GM23248 (cell line): ENCODE data around the gene SLC5A11. TPM values are rescaled to one million over a fixed set of nuclear protein-coding genes. Genes with fewer than 3 reads are reported as not detected.

ENCODE experiments used
- DNase-seq: peaks from one replicate; pipeline ENCODE4 v3.0.0-alpha.2; 2015
- H2AFZ ChIP-seq: fragments of 200-600 bp; sonication (generic); 2 replicates; pipeline ENCODE4 v1.6.1; 2016; ENCODE audit warnings: antibody characterized with exemption
- H3F3A ChIP-seq: fragments of 200-600 bp; sonication (generic); 2 replicates; pipeline ENCODE4 v1.6.1; 2016; ENCODE audit warnings: mild to moderate bottlenecking, antibody characterized with exemption, mixed run types; ENCODE audit not compliant: insufficient read depth
- H3K27ac ChIP-seq: fragments of 200-600 bp; sonication (generic); 2 replicates; pipeline ENCODE4 v1.5.1; 2016; ENCODE audit warnings: mild to moderate bottlenecking
- H3K27me3 ChIP-seq: fragments of 200-600 bp; sonication (generic); replicated peaks from 2 replicates; pipeline ENCODE4 v1.6.1; 2016; ENCODE audit warnings: mild to moderate bottlenecking; ENCODE audit not compliant: insufficient read depth
- H3K36me3 ChIP-seq: fragments of 200-600 bp; sonication (generic); 2 replicates; pipeline ENCODE4 v1.6.1; 2016; ENCODE audit warnings: low read depth, mild to moderate bottlenecking
- H3K4me1 ChIP-seq: fragments of 200-600 bp; sonication (generic); 2 replicates; pipeline ENCODE4 v1.6.1; 2016; ENCODE audit warnings: mild to moderate bottlenecking; ENCODE audit not compliant: insufficient read depth
- H3K4me2 ChIP-seq: fragments of 200-600 bp; sonication (generic); one replicate; pipeline ENCODE4 v1.6.1; 2016; ENCODE audit warnings: mild to moderate bottlenecking; ENCODE audit not compliant: unreplicated experiment
- H3K4me3 ChIP-seq: fragments of 200-600 bp; sonication (generic); 2 replicates; pipeline ENCODE4 v1.5.1; 2016; ENCODE audit warnings: mild to moderate bottlenecking
- H3K79me2 ChIP-seq: fragments of 200-600 bp; sonication (generic); 2 replicates; pipeline ENCODE4 v1.6.1; 2016; ENCODE audit warnings: mild to moderate bottlenecking; ENCODE audit not compliant: insufficient read depth
- H3K9ac ChIP-seq: fragments of 200-600 bp; sonication (generic); 2 replicates; pipeline ENCODE4 v1.6.1; 2016; ENCODE audit warnings: mild to moderate bottlenecking
- H3K9me2 ChIP-seq: fragments of 200-600 bp; sonication (generic); 2 replicates; pipeline ENCODE4 v1.6.1; 2016; ENCODE audit warnings: mixed run types, mild to moderate bottlenecking, moderate library complexity; ENCODE audit not compliant: insufficient read depth
- H3K9me3 ChIP-seq: fragments of 200-600 bp; sonication (generic); one replicate; pipeline ENCODE4 v1.6.1; 2017; ENCODE audit warnings: low read depth
- H4K20me1 ChIP-seq: fragments of 200-600 bp; sonication (generic); 2 replicates; pipeline ENCODE4 v1.6.0; 2016; ENCODE audit not compliant: insufficient read depth
- EZH2 ChIP-seq: fragments of 200-600 bp; sonication (generic); IDR thresholded peaks from 2 replicates; pipeline ENCODE4 v1.6.1; 2018; ENCODE audit warnings: antibody characterized with exemption, mild to moderate bottlenecking; ENCODE audit not compliant: insufficient read depth, poor library complexity, severe bottlenecking
- EZH2phosphoT487 ChIP-seq: fragments of 200-600 bp; sonication (generic); IDR thresholded peaks from 2 replicates; pipeline ENCODE4 v1.6.1; 2018; ENCODE audit warnings: antibody characterized with exemption, moderate library complexity, mild to moderate bottlenecking, low read depth; ENCODE audit not compliant: insufficient read depth
- WGBS, 2 experiments: methylation state at CpG; one replicate each; pipeline ENCODE4 v1.1.6; 2015 to 2017; ENCODE audit warnings: low lambda C conversion rate in 2 of 2, low coverage in 1 of 2; ENCODE audit errors: missing lambda C conversion rate in 2 of 2; 5-methylcytosine and 5-hydroxymethylcytosine counted together
- in situ Hi-C: fragments of 300-500 bp; cut with MboI; formaldehyde crosslinking; loops from 2 replicates; pipeline ENCODE4 v1.15.0; 2020
- polyA plus RNA-seq: library from polyadenylated mRNA; unstranded; fragments of >200 nt; fragmentation: Nextera tagmentation; extraction: Ambion mirVana; gene quantifications from 2 replicates; pipeline ENCODE4 v1.2.1, GENCODE V29; 2016
- total RNA-seq: library from RNA; depleted of rRNA; stranded (reverse); fragments of >200 nt; shearing (Covaris generic); gene quantifications from 2 replicates; pipeline ENCODE4 v1.2.3, GENCODE V29; 2014

Gene SLC5A11
- total and polyA plus RNA-seq, 2 experiments from 2014 or later = not detected

DNA sequence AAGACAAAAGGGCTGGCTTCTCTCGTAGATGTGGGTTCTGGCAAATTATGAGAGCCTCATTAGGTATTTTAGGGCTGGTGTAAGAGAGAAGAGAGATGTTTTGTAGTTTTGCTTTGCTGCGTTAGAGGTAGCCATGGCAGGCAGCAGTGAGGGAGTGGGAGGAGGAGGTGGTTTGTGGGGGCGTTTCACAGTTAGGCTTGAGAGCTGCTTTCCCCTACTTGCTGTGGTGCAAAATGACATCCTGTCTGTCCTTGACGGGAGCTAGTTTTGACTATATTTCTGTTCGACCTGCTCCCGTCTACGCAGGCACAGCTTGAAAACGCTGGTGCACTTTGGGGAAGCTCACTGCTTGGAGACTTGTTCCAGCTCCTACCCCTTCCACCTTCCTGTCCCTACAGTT, 75.5 kb downstream of the SLC5A11 start:
- Histone ChIP-seq H2AFZ (no peak overlapping the region), H3K4me1 (no peaks in the 10 kb centered on the region), H3K27ac (no peak overlapping the region), H3K79me2 (no peaks in the 10 kb centered on the region), H3K9me2 (no peaks in the 10 kb centered on the region), H3K9ac (no peak overlapping the region), H3K27me3 (no peaks in the 10 kb centered on the region), H3K4me3 (no peak overlapping the region), H3K9me3 (no peaks in the 10 kb centered on the region), H3K36me3 (peaks cover 14% of the 10 kb centered on the region; the same call in 1 of the 2 replicates), H3K4me2 (no peak overlapping the region), H3F3A (no peaks in the 10 kb centered on the region), H4K20me1 (no peaks in the 10 kb centered on the region)
- WGBS, 2 experiments = 95 to 96% methylated on average over 8 of the region's 8 CpGs
- in situ Hi-C loops = no loop called here
- DNase-seq = no peak
- TF ChIP-seq EZH2 (no peak), EZH2phosphoT487 (no peak)

DNA sequence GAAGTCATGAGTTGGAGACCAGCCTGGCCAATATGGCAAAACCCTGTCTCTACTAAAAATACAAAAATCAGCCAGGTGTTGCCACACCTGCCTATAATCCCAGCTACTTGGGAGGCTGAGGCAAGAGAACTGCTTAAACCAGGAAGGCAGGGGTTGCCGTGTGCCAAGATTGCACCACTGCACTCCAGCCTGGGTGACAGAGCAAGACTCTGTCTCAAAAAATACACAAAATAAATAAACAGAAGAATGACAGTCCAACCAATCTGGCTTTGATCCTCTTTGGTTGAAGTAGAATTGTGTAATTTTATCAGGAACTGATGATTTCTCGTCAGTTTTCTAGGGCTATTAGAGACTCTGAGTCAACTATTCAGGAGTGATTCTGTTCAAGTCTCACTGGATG, 79.4 kb downstream of the SLC5A11 start:
- Histone ChIP-seq H3K9me3 (no peaks in the 10 kb centered on the region), H3K4me2 (no peak overlapping the region), H3K79me2 (no peaks in the 10 kb centered on the region; the same call in 1 of the 2 replicates), H3K36me3 (peaks cover 32% of the 10 kb centered on the region), H3K4me3 (no peak overlapping the region), H3K9ac (no peak overlapping the region), H3F3A (no peaks in the 10 kb centered on the region), H4K20me1 (no peaks in the 10 kb centered on the region), H3K4me1 (no peaks in the 10 kb centered on the region), H3K27ac (no peak overlapping the region), H3K9me2 (no peaks in the 10 kb centered on the region), H3K27me3 (no peaks in the 10 kb centered on the region), H2AFZ (no peak overlapping the region)
- in situ Hi-C loops = no loop called here
- DNase-seq = no peak
- 84 to 85% methylated on average over 2 of the region's 2 CpGs for WGBS, 2 experiments
- TF ChIP-seq EZH2 = no peak
- no peak for TF ChIP-seq EZH2phosphoT487

DNA sequence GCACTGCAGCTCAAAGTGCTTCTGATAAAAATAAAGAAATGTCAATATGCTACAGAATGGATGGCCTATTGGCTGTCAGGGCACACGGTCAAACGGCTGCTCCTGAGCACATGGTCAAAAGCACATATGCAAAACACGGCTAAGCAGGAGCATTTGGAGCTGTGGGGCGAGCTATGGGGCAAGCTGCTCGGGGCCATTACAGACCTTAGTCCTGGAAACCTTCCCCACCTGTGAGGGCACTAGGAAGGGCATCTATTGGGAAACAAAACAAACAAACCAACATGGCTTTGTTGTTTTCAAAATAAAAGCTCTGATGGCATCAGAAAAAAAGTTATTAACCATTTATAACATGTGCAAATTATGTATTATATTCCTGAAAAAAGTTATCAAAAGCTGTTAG, 83.6 kb downstream of the SLC5A11 start:
- no peak overlapping the region for H3K4me3 ChIP-seq
- no peak overlapping the region for H3K27ac ChIP-seq
- 86 to 95% methylated on average over 5 of the region's 5 CpGs for WGBS, 2 experiments
- peaks cover 42% of the 10 kb centered on the region for H3K36me3 ChIP-seq
- no peak overlapping the region for H3K9ac ChIP-seq
- DNase-seq = no peak
- no peaks in the 10 kb centered on the region for H4K20me1 ChIP-seq
- H2AFZ ChIP-seq = no peak overlapping the region
- H3K9me3 ChIP-seq = no peaks in the 10 kb centered on the region
- no peaks in the 10 kb centered on the region for H3K9me2 ChIP-seq
- H3K4me2 ChIP-seq = no peak overlapping the region
- H3F3A ChIP-seq = no peaks in the 10 kb centered on the region
- H3K27me3 ChIP-seq = no peaks in the 10 kb centered on the region
- H3K4me1 ChIP-seq = no peaks in the 10 kb centered on the region
- no peaks in the 10 kb centered on the region; the same call in 1 of the 2 replicates for H3K79me2 ChIP-seq
- TF ChIP-seq EZH2phosphoT487 = no peak
- TF ChIP-seq EZH2 = no peak
- in situ Hi-C loops = no loop called here

DNA sequence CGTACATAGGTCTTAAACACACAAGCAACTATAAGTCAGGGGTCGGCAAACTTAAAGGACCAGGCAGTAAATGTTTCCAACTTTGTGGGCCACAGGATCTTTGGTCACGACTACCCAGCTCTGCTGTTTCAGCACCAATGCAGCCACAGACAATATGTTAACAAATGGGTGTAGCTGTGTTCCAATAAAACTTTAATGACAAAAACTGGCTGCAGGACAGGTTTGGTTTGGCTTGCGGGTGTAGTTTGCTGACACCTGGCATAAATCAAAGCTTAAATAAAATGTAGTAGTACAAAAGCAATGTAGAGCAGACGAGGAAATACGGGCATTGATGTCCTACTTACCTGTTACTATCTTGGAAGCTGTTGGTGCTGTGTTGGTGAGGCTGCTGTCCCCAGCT, 84.7 kb downstream of the SLC5A11 start:
- in situ Hi-C loops = loop anchor here (10.0 kb wide), 1 partner anchor 96 kb away; no protein-coding TSS in a partner anchor
- 94 to 97% methylated on average over 6 of the region's 6 CpGs for WGBS, 2 experiments
- no peaks in the 10 kb centered on the region for H3F3A ChIP-seq
- H3K9ac ChIP-seq = no peak overlapping the region
- H4K20me1 ChIP-seq = no peaks in the 10 kb centered on the region
- H3K4me2 ChIP-seq = no peak overlapping the region
- H3K79me2 ChIP-seq = no peaks in the 10 kb centered on the region; the same call in 1 of the 2 replicates
- H3K27ac ChIP-seq = no peak overlapping the region
- DNase-seq = no peak
- H3K27me3 ChIP-seq = no peaks in the 10 kb centered on the region
- TF ChIP-seq EZH2 (no peak), EZH2phosphoT487 (no peak)
- H3K4me1 ChIP-seq = no peaks in the 10 kb centered on the region
- no peak overlapping the region for H2AFZ ChIP-seq
- no peaks in the 10 kb centered on the region for H3K9me3 ChIP-seq
- H3K36me3 ChIP-seq = peaks cover 38% of the 10 kb centered on the region
- H3K4me3 ChIP-seq = no peak overlapping the region
- H3K9me2 ChIP-seq = no peaks in the 10 kb centered on the region

DNA sequence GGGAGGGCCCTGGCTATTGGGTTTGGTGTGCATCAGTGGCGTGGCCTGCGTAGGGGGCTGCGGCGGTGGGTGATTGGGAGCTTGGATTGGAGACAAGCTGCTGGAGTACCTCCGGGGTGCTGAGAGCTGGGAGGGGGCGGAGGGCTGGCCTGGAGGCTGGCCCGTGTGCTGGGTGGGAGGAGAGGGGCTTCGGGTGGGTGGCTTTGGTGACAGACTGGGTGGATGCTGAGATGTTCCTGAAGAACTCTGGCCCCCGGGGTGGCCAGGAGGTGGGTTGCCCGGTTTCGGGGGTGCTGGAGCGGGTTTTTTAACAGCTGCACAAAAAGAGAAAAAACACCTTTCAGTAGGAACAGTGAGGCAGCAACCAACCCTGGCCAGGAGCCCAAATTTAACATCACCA, 85.3 kb downstream of the SLC5A11 start:
- in situ Hi-C loops = loop anchor here (10.0 kb wide), 1 partner anchor 96 kb away; no protein-coding TSS in a partner anchor
- no peaks in the 10 kb centered on the region for H4K20me1 ChIP-seq
- no peak for DNase-seq

More for the DNA sequence above, 85.3 kb downstream of the SLC5A11 start:
- H3K9ac ChIP-seq = no peak overlapping the region
- no peak overlapping the region for H2AFZ ChIP-seq
- H3K4me3 ChIP-seq = no peak overlapping the region
- no peaks in the 10 kb centered on the region for H3K27me3 ChIP-seq
- no peaks in the 10 kb centered on the region for H3K9me3 ChIP-seq
- no peak overlapping the region for H3K27ac ChIP-seq
- H3K4me2 ChIP-seq = no peak overlapping the region
- no peaks in the 10 kb centered on the region; the same call in 1 of the 2 replicates for H3K79me2 ChIP-seq
- no peaks in the 10 kb centered on the region for H3K9me2 ChIP-seq
- no peaks in the 10 kb centered on the region for H3K4me1 ChIP-seq
- TF ChIP-seq EZH2 = no peak
- no peak for TF ChIP-seq EZH2phosphoT487
- 98 to 100% methylated on average over 2 to 12 of the region's 12 CpGs for WGBS, 2 experiments
- peaks cover 37% of the 10 kb centered on the region for H3K36me3 ChIP-seq
- no peaks in the 10 kb centered on the region for H3F3A ChIP-seq
